Hippocampal formation (tissue), 2 donors: ENCODE results near the gene PATL1.
"Not testable (repeated sequence)": the region's sequence is repeated elsewhere in the genome, so short reads cannot be mapped to it uniquely, and the experiment has no call there.

Experiments
- DNase-seq, 2 donors: peaks; one replicate each; lab custom pipeline; 2025; lab: John Stamatoyannopoulos, UW

The PATL1 gene, protein sequence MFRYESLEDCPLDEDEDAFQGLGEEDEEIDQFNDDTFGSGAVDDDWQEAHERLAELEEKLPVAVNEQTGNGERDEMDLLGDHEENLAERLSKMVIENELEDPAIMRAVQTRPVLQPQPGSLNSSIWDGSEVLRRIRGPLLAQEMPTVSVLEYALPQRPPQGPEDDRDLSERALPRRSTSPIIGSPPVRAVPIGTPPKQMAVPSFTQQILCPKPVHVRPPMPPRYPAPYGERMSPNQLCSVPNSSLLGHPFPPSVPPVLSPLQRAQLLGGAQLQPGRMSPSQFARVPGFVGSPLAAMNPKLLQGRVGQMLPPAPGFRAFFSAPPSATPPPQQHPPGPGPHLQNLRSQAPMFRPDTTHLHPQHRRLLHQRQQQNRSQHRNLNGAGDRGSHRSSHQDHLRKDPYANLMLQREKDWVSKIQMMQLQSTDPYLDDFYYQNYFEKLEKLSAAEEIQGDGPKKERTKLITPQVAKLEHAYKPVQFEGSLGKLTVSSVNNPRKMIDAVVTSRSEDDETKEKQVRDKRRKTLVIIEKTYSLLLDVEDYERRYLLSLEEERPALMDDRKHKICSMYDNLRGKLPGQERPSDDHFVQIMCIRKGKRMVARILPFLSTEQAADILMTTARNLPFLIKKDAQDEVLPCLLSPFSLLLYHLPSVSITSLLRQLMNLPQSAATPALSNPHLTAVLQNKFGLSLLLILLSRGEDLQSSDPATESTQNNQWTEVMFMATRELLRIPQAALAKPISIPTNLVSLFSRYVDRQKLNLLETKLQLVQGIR

DNA sequence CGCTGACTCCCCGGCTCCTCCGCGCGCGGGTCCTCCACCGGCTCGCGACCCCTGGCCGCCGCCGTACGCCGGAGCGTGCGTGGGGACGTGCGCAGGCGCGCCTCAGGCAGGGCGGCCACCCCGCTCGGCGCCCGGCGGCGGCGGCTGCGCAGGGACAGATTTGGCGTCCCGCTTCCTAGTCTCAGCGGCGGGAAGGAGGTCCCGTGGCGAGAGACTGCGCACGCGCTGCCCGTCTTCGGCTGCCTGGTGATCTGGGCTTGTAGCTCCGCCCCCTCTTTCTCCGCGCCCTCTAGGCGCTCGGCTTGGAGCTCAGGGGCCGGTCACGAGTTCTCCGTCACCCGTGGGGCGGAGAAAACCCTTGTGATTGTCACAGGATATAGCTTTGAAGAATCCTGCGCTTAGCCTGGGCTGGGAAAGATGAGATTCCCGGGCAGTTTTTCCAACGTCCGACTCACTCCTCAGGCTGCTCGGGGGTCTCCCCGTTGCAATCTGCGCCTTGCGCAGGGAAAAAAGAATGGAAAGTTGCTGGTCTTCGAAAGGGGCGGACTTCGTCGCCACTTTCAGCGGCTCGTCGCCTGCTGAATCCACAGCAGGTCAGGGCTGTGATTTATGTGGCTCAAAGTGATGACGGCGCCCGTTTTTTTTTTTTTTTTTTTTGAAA lies at the start of gene PATL1:
PATL1 (minus strand) TSS at position 88 of the 661 bp plus-strand sequence. CDS start 142 bp downstream, outside the sequence.
- peak; percentile 97 to 99 for DNase-seq

DNA sequence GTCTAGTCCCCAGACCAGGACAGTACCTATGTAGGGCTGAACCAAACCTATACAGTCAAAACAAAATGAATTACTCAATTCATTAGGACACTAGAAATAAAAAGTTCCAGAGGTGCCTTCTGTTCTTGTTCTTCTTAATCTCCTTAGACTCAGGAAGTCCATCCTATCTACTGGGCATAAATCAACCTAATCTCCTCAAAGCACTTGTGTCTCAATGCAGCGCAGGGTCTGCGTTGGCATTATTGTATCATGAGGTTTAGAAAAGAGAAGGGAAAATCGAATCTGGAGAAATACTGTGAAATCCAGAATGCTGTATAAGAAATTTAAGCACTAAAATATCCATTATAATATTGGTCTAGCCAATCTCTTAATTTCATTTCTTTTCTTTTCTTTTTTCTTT lies 47.2 kb upstream of the PATL1 start:
- no peak for DNase-seq

- DNase-seq: no peak
These were observed 44.9 kb upstream of the PATL1 start, which contains the start of gene OR10V1 for GRCh38 chr11:59713745-59714144. OR10V1 (minus strand) TSS chr11:59713845; CDS start chr11:59713845, 0 bp downstream.

DNA sequence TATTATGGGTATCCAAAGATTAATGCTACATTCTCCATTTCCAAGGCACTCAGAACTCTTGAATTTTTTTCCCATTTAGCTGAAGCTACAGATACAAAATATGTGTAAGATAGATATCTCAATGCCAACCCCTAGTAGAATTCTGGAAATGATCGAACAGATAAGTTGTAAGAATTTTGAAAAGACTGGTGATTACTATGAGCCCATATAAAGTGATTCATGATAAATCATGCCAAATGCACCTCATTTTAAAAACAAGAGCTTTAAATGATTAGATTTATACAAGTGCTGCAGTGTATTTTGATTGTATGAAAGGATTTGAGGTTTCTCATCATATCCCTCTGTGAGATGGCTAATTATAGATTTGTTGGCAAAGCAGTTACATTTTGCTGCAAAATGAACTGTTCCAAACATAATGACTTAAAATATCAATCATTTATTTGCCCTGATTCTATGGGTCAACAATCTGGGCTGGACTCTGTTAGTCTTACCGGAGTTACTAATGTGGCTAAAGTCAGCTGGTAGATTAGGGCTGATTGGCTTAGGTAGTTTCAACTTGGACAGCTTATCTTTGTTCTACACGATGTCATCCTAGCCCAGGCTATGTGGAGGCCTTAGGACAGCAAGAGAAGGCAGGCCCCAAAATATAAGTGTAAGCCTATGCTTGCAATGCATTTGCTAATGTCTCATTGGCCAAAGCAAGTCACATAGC lies 41.5 kb upstream of the PATL1 start:
- DNase-seq: no peak

- no peak for DNase-seq
These were observed 39.7 kb upstream of the PATL1 start for GRCh38 chr11:59708537-59708936.

GRCh38 chr11:59707371-59707770 lies 38.5 kb upstream of the PATL1 start:
- DNase-seq: no peak

GRCh38 chr11:59706518-59707285 lies 37.9 kb upstream of the PATL1 start:
- no peak for DNase-seq

DNA sequence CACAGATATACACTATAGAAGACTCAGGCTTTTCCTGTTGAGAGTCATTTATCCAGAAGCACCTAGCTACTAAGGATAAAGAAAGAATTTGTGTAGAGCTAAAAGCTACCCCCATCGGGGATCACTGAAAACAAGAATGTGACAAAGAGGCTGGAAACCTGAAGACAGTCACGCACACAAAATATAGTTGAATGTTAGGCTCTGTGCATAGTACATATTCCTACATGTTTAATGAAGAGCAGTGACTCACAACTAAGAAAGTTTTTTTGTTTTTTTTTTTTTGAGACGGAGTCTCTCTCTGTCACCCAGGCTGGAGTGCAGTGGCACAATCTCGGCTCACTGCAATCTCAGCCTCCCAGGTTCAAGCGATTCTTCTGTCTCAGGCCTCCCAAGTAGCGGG lies 36.5 kb upstream of the PATL1 start:
- no peak for DNase-seq

DNA sequence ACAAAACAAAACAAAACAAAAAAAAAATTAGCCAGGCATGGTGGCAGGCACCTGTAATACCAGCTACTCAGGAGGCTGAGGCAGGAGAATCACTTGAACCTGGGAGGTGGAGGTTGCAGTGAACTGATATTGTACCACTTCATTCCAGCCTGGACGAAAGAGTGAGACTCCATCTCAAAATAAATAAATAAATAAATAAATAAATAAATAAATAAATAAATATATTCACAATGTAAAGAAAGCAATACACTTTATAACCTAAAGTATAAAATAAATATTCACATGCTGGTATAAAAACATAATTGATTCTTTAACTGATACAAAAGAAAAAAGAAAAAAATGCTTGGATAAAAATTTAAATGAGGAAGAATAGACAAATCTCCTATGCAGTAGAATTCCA lies 34.7 kb upstream of the PATL1 start:
- not testable (repeated sequence) for DNase-seq

GRCh38 chr11:59700157-59700556 lies 31.3 kb upstream of the PATL1 start:
- not testable (repeated sequence) for DNase-seq

DNA sequence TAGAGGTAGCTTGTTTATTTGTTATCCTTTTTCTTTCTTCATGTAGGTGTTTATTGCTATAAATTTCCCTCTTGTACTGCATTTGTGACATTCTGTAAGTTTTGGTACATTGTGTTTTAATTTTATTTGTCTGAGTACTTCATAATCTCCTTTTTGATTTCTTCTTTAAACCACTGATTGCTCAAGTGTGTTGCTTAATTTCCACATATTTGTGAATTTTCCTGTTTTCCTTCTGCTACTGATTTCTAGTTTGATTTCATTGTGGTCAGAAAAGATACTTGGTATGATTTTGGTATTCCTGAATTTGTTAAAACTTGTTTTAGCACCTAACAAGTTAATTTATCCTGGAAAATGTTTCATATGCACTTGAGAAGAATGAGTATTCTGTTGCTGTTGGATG lies 29.7 kb upstream of the PATL1 start:
- DNase-seq: no peak

- DNase-seq: no peak
These were observed 24.1 kb upstream of the PATL1 start for GRCh38 chr11:59692915-59693314.

GRCh38 chr11:59691156-59691555 lies 22.3 kb upstream of the PATL1 start:
- DNase-seq: no peak

GRCh38 chr11:59689015-59689414 lies 20.2 kb upstream of the PATL1 start:
- no peak for DNase-seq

- not testable (repeated sequence) for DNase-seq
These were observed 12.5 kb upstream of the PATL1 start for GRCh38 chr11:59681260-59681725.

DNA sequence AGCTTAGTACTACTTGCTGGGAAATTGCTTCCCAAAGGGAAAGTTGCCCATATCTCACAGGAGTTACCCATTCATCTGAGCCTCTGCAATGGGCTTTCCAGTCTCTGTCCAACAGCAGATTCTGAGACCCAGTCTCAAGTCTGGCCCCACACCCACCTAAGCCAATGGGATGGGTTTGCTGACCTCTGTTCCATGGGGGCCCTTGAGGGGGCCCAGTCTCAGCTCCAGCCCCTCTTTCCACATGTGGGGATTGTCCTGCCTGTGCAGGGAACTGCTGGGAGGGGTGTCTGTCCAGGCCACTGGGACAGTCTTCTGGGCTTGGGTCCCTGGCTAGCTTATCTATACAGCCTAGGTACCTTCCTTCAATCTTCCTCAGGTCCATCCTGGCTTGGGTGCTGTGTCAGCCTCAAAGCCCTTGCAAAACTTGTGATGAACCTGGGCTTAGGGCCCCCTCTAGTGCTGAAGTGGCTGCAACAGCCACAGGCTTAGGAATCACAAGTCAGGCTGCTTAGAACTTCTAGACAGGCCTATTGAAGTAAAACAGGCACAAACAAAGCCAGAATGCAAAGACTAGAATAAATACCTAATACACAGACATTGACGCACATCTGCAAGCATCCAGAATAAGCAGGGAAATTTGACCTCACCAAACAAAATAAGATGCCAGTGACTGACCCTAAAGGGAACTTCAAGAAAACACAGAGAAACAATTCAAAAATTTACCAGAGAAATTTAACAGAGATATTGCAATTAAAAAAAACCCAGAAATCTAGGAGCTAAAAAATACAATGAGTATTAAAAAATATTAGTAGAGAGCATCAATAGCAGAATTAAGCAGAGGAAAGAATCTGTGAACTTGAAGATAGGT lies 11.7 kb upstream of the PATL1 start:
- peak in 1 of 2 donors; percentile 12 for DNase-seq

DNA sequence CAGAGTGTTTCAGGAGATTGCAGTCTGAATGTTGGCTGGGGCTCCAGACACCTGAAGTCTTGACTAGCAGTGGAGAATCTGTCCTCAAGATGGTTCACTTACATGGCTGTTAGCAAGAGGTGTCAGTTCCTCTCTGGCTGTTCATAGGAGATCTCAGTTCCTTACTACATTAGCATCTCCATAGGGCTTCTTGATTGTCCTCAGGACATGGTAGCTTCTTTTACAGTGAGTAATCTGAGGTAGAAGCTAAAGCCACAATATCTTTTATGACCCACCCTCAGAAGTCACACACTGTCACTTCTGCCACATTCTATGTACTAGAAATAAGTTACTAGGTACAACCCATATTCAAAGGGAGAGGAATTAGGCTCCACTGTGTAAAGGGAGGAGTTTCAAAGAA lies 10.5 kb upstream of the PATL1 start:
- DNase-seq: no peak

DNA sequence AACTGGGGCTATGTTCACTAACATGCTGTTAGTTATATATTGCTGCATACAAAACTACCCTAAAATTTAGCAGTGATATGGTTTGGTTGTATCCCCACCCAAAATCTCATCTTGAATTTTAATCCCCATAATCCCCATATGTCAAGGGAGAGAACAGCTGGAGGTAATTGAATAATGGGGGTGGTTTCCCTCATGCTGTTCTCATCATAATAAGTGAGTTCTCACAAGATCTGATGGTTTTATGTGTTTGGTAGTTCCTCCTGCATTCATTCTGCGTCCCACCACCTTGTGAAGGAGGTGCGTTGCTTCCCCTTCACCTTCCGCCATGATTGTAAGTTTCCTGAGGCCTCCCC lies 10.0 kb upstream of the PATL1 start:
- DNase-seq: no peak

GRCh38 chr11:59678118-59678812 lies 9.4 kb upstream of the PATL1 start:
- DNase-seq: no peak
